Stromal cell of bone marrow (primary cell): ENCODE results near the gene SHISA7.

Experiments
- DNase-seq: peaks from one replicate; pipeline ENCODE4 v3.0.0-alpha.2; 2012; ENCODE audit warnings: low read depth

Gene SHISA7

DNA sequence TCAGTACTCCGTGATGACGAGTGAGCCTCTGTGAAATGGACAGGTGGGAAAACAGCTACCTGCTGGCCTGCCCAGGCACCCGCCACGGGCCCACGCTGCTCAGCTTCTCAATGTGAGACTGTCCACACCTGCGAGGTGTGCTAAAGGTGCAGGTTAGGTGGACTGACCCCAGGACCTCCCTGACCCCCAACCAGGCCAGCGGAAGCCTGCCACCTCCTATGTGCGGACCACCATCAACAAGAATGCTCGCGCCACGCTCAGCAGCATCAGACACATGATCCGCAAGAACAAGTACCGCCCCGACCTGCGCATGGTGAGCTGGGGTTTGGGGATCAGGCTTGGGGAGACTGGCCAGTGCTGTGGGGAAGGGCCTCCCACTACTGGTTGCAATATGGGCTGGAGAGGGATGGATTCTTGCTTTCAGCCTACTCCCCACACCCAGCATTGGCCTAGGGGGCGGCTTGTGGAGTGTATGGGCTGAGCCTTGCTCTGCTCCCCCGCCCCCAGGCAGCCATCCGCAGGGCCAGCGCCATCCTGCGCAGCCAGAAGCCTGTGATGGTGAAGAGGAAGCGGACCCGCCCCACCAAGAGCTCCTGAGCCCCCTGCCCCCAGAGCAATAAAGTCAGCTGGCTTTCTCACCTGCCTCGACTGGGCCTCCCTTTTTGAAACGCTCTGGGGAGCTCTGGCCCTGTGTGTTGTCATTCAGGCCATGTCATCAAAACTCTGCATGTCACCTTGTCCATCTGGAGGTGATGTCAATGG is 55.2 kb downstream of the SHISA7 start:
- no peak for DNase-seq

DNA sequence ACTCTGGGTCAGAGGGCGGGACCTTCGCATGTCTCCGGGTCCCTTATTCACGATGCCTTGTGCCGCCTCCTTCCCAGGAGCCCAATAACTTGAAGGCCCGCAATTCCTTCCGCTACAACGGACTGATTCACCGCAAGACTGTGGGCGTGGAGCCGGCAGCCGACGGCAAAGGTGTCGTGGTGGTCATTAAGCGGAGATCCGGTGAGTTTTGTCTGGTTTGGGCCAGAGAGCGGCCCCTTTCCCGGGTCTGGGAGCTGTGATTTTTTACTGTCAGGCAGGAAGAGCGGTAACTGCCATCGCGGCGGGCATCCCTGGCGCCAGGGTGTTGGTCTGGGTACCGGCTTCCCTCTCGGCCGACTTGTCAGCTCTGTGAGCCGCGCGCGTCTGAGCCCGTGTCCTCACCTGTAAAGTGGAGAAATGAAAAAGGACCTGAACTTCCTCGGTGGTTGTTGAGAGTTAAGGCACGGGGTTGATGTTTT is 56.6 kb downstream of the SHISA7 start:
- no peak for DNase-seq

DNA sequence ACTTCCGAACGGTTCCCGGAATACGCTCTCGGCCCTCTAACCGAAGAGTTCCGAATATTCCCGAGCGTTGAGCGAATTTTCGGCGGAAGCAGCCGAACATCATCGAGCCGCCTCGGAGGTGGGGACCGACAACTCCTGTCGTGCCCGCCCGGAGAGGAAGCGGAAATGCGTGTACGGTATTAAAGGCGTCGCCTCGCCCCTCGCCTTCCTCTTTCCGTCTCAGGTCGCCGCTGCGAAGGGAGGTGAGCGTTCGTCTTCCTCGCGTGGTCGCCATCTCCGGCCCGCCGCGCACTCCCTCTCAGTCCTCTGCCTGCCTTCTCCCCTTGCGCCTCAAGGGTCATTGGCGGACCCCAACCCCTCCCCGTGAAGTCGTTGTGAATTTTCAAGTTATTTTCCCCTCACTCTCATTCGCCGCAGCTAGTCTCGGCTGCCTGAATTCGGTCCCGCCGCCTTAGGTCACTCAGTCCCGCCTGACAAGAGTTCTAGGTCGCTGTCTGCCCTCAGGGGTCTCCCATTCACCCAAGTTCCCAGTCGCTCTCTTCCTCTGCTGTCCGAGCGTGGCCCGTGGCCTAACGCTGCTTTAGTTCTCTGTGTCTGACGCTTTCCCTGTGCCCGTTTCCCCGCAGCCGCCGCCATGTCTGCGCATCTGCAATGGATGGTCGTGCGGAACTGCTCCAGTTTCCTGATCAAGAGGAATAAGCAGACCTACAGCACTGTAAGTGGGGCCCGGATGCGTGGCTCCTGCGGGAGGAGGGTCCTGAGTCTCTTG is 57.2 kb downstream of the SHISA7 start, which contains the start of gene RPL28:
RPL28 (plus strand) TSS at position 209 of the 769 bp plus-strand sequence; CDS start at position 635, 426 bp downstream.
- peak; percentile 95 for DNase-seq

DNA sequence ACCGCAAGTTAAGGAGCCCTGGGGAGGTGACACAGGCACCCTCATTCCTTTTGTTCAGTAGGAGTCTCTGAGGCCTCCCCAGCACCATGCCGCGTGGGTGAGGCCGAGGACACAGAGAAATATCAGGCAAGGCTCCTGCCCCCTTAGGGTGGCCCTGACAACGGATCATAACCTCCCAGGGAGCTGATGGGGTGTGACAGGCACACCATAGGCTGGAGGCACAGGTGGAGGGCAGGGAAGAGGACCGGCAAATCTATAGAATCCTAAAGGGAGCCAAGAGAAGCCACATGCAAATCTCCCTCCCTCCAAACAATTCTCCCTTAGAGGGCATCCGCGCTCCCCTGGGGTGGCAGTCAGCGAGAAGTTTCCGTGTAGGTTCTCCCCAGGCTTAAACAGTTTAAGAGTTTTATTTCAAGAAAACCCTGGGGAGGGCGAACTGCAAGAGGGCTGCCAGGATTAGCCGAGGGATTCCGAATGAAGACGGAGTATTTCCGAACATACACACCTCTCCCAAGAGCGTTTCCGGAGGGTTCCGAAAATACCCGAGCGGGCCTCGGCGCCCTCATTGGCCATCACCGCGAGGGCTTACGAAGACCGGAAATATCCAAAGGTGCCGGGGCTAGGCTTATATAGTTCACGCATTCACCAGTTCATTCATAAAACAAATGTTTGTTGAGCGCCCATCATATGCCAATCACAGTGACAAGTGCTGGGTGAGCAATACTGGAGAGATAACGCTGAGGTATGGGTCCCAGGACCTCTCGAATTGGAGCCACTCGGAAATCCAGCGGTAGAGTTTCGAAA is 58.0 kb downstream of the SHISA7 start:
- peak; percentile 95 for DNase-seq

DNA sequence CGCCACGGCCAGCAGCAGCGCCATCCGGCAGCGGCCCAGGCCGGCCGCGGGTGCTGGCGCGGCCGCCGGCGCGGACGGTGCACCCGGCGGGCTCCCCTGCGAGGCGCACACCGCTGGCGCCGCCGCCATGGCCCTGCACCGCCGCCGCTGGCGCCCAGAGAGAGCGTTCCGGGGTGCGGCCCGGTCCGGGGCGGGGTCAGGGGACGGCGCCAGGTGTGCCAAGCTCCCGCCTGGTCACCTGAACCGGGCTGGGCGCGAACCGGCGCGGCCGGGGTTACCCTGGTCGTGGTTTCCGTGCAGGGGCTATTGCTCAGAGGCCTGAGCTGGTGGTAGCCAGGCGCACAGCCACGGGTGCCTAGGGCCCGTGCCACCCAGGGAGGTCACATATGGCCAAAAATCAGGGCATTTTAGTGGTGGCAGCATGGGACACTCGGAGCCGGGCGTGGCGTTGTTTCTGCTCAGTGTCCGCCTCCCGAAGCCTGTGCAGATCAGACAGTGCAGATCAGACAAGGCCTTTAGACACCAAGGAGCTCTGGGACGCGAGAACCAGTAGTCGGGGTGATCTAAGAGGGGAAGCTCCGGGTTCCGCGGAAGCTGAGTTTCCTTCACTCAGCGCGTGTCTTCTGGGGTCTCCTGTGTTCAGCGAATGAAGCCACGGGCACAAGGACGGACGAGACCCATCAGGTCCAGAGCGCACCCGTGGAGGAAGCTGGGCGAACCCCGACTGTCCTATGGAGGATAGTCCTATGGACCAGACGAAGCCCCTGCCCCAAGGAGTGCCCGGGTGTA is 58.8 kb downstream of the SHISA7 start, which contains the start of gene TMEM238:
TMEM238 (minus strand) TSS at position 162 of the 789 bp plus-strand sequence; CDS start at position 129, 33 bp downstream.
- DNase-seq, result no peak

DNA sequence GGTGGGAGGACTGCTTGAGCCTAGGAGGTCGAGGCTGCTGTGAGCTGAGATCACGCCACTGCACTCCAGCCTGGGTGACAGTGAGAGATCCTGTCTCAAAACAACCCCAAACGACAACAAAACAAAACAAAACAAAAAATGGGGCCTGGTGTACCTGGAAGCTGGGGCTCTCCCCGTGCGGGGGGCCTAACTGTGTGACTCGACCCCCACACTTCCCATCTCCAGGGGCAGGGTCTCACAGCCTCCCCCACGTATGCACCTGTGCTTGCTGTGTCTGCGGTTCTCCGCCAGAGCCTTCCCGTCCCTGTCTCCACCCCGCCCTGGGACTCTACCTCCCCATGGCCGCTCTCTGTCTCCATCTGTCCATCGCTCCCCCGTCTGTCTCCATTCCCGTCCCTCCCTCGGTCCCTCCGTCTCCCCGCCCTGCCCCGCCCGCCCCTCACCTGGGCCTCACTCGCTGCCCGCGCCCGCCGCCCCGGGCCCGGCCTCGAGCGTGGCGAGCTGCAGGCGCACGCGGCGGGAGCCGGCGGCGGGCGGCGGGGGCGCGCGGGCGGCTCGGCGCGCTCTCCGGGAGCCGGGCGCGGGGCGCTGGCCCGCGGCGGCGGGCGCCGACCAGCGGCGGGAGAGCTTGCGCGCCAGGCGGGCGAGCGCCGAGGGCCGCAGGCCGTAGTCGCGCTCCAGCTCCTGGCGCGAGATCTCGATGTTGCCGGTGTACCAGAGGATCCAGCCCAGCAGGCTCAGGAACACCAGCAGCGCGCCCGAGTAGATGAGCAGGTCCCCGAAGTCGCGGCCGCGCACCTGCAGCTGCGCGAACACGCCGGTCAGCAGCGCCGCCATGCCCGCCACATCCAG is 59.6 kb downstream of the SHISA7 start:
- DNase-seq, result no peak

DNA sequence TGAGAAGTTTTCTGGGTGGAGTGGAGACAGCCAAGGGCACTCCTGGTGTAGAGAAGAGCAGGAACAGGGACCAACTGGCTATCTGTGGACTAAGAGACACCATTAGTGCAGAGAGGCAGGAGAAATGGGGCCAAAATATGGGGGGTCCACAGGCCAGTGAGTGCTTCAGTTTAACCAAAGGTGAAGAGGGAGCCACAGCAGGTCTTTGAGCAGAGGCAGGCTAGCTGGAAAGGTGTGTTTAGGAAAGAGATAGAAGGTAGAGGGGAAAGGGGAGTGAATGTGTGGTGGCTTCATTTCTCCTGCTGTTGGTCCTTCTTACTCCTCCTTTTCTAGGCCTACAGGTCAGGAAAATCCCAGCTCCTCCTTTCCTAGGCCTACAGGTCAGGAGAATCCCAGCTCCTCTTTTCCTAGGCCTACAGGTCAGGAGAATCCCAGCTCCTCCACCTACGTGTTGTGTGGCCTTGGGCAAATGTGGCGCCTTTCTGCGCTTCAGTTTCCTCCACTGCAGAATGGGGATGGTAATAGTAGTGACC is 60.5 kb downstream of the SHISA7 start:
- DNase-seq, result no peak

DNA sequence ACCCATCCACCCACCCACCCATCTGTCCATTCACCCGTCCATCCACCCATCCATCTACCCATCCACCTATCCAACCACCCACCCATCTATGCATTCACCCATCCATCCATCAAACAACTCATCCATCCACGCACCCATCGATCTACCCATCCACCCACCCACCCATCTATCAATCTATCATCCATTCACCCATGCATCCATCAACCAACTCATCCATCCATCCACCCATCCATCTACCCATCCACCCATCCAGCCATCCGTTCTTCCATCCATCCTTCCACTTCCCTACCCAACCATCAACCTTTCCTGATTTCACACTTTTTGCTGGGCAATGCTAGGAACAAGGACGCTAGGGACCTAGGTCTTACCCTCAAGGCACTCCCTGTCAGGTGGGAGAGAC is 61.1 kb downstream of the SHISA7 start:
- no peak for DNase-seq

DNA sequence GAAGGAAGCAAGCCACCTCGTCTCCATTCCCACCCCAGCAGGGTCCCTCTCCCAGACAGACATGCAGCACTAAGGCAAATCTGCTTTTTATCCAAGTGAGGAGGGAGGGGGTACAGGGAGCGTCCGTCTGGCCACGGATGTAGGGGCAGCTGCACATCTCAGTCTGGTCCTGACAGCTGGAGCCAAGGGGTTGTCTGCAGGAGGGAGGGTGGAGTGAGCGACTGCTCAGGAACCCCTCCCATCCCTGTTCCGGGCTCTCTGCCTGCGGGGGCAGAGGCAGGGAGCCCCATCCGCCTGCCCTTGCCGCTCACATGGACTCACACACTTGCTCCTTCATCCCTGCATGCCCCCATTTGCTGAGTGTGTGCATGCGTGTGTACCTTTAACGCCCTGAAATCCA is 63.9 kb downstream of the SHISA7 start:
- DNase-seq, result no peak
